Stomach (tissue), 9 donors: ENCODE results near the gene PRUNE1. TPM values are rescaled to one million over a fixed set of nuclear protein-coding genes. Genes with fewer than 3 reads are reported as not detected.
A peak's percentile ranks its signal among the peaks of the same experiment; 100 is the strongest.

ENCODE experiments used
- DNase-seq, 2 donors: peaks; one replicate each; pipeline versions ENCODE4 v3.0.0 to v3.0.0-alpha.2; 2013 to 2019
- H3K27ac ChIP-seq, 5 donors: fragments of 200-600 bp in 4 of 5; sonication (generic) in 4 of 5; one replicate each; pipeline ENCODE4 v1.5.1; 2013 to 2019; ENCODE audit warnings: mild to moderate bottlenecking in 1 of 5, moderate library complexity in 1 of 5
- H3K27me3 ChIP-seq, 3 donors: fragments of 200-600 bp; sonication (generic); one replicate each; pipeline ENCODE4 v1.5.1; 2017 to 2019; ENCODE audit warnings: mixed run types in 1 of 3
- H3K36me3 ChIP-seq, 4 donors: fragments of 200-600 bp; sonication (generic); 1 replicate in 3 of 4; 2 replicates in 1 of 4; pipeline ENCODE4 v1.5.1; 2016 to 2019
- H3K4me1 ChIP-seq, 4 donors: fragments of 200-600 bp; sonication (generic); one replicate each; pipeline ENCODE4 v1.5.1; 2016 to 2019
- H3K4me3 ChIP-seq, 4 donors: fragments of 200-600 bp; sonication (generic) in 3 of 4; one replicate each; pipeline ENCODE4 v1.5.1; 2016 to 2019; ENCODE audit warnings: mild to moderate bottlenecking in 1 of 4
- H3K9me3 ChIP-seq, 4 donors: fragments of 200-600 bp; sonication (generic); one replicate each; pipeline ENCODE4 v1.5.1; 2016 to 2019
- CTCF ChIP-seq, 7 experiments: fragments of 450-650 bp in 4 of 7; fragments of 200-600 bp in 3 of 7; sonication (generic) in 3 of 7; IDR thresholded peaks; one replicate each; pipeline ENCODE4 v1.5.1; 2016 to 2019; ENCODE audit warnings: antibody characterized with exemption in 7 of 7, control low read depth in 2 of 7, mild to moderate bottlenecking in 1 of 7
- EP300 ChIP-seq: sonication (generic); formaldehyde crosslinking; IDR thresholded peaks from one replicate; pipeline ENCODE4 v1.6.1; 2017; ENCODE audit warnings: antibody characterized with exemption
- POLR2A ChIP-seq, 4 donors: fragments of 450-650 bp; IDR thresholded peaks; one replicate each; pipeline ENCODE4 v1.6.1; 2016; ENCODE audit warnings: antibody characterized with exemption in 4 of 4, control low read depth in 2 of 4, mild to moderate bottlenecking in 1 of 4, moderate library complexity in 1 of 4
- POLR2AphosphoS5 ChIP-seq, 3 donors: sonication (generic); formaldehyde crosslinking; IDR thresholded peaks; one replicate each; pipeline ENCODE4 v1.6.1; 2016; ENCODE audit warnings: antibody characterized with exemption in 3 of 3
- WGBS, 5 donors: extraction: QIAGEN DNeasy Blood & Tissue Kit in 3 of 5; methylation state at CpG; one replicate each; pipeline versions ENCODE4 v1.1.5 to v1.1.7; 2013 to 2018; 5-methylcytosine and 5-hydroxymethylcytosine counted together
- intact Hi-C: fragments of 100-400 bp; cut with DNase I; formaldehyde crosslinking; loops from one replicate; pipeline ENCODE4 v1.15.1; 2023; ENCODE audit warnings: low total_unique reads
- polyA plus RNA-seq, 3 donors: library from polyadenylated mRNA; stranded (reverse); fragments of 200-250 nt; gene quantifications; one replicate each; pipeline ENCODE4 v1.2.3, GENCODE V29; 2013
- total RNA-seq, 5 donors: library from RNA; depleted of rRNA; stranded (reverse); fragments of >200 nt; gene quantifications; one replicate each; pipeline versions ENCODE4 v1.1.0 to v1.2.3, GENCODE V29; 2014 to 2016
- donor health status: healthy with polysubstance abuse.
- donor health status: Bipolar disorder and iron deficiency.
- donor health status: healthy.

The PRUNE1 gene
- total and polyA plus RNA-seq, 8 donors: 2.9 to 118 (median 13.7) TPM

- peaks cover 5 to 25% (median 15%) of the 10 kb centered on the region in 4 donors for H3K4me1 ChIP-seq
- H3K4me3 ChIP-seq: no peak overlapping the region
- no peak for DNase-seq
- intact Hi-C loops: no loop called here
- no peaks in the 10 kb centered on the region for H3K36me3 ChIP-seq
- H3K27ac ChIP-seq: peak overlapping the region in 1 of 5 donors; percentile 3
- TF ChIP-seq EP300 (no peak), CTCF (IDR thresholded peaks at IDR 0.05) (no peak), POLR2AphosphoS5 (IDR thresholded peaks at IDR 0.05) (no peak), POLR2A (IDR thresholded peaks at IDR 0.05) (no peak)
- no peaks in the 10 kb centered on the region for H3K27me3 ChIP-seq
- H3K9me3 ChIP-seq: no peaks in the 10 kb centered on the region
These were observed 56.9 kb downstream of the PRUNE1 start for GRCh38 chr1:151065089-151065645.

- intact Hi-C loops: no loop called here
- Histone ChIP-seq H3K9me3 (no peaks in the 10 kb centered on the region), H3K4me1 (peaks cover 12 to 21% (median 17%) of the 10 kb centered on the region in 4 donors), H3K4me3 (no peak overlapping the region), H3K36me3 (no peaks in the 10 kb centered on the region), H3K27me3 (no peaks in the 10 kb centered on the region), H3K27ac (peak overlapping the region in 1 of 5 donors; percentile 99)
- 82 to 96% (median 86%) methylated on average over 4 of the region's 4 CpGs for WGBS, 5 donors
- DNase-seq: no peak
- TF ChIP-seq POLR2A (IDR thresholded peaks at IDR 0.05): no peak
- no peak for TF ChIP-seq CTCF (IDR thresholded peaks at IDR 0.05)
- TF ChIP-seq POLR2AphosphoS5 (IDR thresholded peaks at IDR 0.05): no peak
- no peak for TF ChIP-seq EP300
These were observed 58.9 kb downstream of the PRUNE1 start for GRCh38 chr1:151067185-151067584.

GRCh38 chr1:151069103-151069486 lies 60.8 kb downstream of the PRUNE1 start:
- no peak for TF ChIP-seq POLR2A (IDR thresholded peaks at IDR 0.05)
- no peak for TF ChIP-seq EP300
- TF ChIP-seq POLR2AphosphoS5 (IDR thresholded peaks at IDR 0.05): no peak
- TF ChIP-seq CTCF (IDR thresholded peaks at IDR 0.05): no peak
- no peak for DNase-seq
- Histone ChIP-seq H3K27me3 (no peaks in the 10 kb centered on the region), H3K4me1 (peaks cover 12 to 29% (median 20%) of the 10 kb centered on the region in 4 donors), H3K4me3 (no peak overlapping the region), H3K36me3 (peaks cover 0 to 5% (median 3%) of the 10 kb centered on the region in 4 donors), H3K9me3 (no peaks in the 10 kb centered on the region), H3K27ac (peak overlapping the region in 4 of 5 donors; percentile 98 to 99 (median 99))
- intact Hi-C loops: no loop called here
- WGBS, 5 donors: 63 to 73% (median 66%) methylated on average over 5 of the region's 5 CpGs

- Histone ChIP-seq H3K27me3 (no peaks in the 10 kb centered on the region), H3K9me3 (no peaks in the 10 kb centered on the region), H3K36me3 (peaks cover 0 to 14% (median 12%) of the 10 kb centered on the region in 4 donors), H3K4me1 (peaks cover 12 to 29% (median 20%) of the 10 kb centered on the region in 4 donors), H3K4me3 (peak within 1 kb of the TSS; percentile 64 to 83 (median 76)), H3K27ac (peak within 1 kb of the TSS; percentile 97 to 99 (median 99))
- peak; percentile 92 to 97 for DNase-seq
- TF ChIP-seq POLR2A (IDR thresholded peaks at IDR 0.05): peak in 1 of 4 donors; percentile 85
- TF ChIP-seq CTCF (IDR thresholded peaks at IDR 0.05): peak in 5 of 7 experiments; percentile 63 to 94 (median 91)
- peak; percentile 23 to 92 (median 90) for TF ChIP-seq POLR2AphosphoS5 (IDR thresholded peaks at IDR 0.05)
- peak; percentile 40 for TF ChIP-seq EP300
- WGBS, 5 donors: 0 to 1% (median 0%) methylated on average over 44 to 50 of the region's 50 CpGs
- intact Hi-C loops: no loop called here
These were observed 62.4 kb downstream of the PRUNE1 start, which contains the start of gene GABPB2 for GRCh38 chr1:151070474-151071276. GABPB2 (plus strand) TSS chr1:151070761; CDS start chr1:151088190, 17,429 bp downstream.
